GM12872 (cell line): ENCODE measurements around the gene PDZD2.

ENCODE experiments used
- TF ChIP-seq, protein P1 (sequence below): IDR thresholded peaks from 3 replicates; pipeline ENCODE4 v1.5.1; 2011; ENCODE audit warnings: low read depth, mild to moderate bottlenecking, low read length, moderate library complexity; ENCODE audit not compliant: insufficient read depth

The PDZD2 gene

DNA sequence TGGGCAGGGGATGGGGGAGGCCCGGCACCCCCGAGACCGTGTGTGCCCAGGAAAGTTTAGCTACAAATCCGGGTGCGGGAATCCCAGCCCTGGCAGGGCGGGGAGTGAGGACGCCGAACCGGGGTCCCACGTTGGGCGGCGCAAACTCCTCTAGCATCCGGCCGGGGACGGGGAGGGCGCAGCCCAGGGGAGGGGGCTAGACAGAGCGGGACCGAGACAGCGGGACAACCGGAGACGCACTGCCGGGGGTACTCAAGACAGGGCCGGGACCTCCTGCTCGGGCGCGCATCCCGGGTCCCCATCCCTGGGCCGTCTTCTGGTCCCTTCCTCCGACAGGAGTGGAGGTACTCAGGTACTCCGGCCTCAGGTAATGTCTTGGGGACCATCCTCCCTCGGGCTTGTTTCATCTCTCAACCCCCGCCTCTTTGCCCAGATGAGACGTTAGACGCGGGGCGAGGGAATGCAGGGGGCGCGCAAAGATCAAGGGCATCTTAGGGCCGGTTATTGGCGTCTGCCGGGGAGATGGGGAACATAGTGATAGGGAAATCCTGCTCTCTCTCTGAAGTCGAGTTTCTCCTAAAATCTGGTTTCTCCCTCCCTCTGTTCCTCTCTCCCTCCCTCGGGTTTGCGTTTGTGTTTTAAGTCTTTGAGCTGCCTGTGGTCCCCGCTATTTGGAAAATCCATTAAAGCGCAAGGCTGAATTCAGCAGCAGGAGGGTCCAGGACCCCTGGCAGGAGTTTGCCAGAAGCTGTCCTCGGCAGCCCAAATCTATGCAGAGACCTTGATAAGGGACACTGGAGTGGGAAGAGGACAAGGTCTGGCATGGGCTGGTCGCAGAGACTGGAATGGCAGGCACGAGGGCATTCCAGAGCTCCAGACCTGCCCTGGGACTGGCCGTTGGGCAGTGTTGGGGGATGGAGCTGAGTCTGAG is 815 bp downstream of the PDZD2 start:
- TF ChIP-seq, protein P1, sequence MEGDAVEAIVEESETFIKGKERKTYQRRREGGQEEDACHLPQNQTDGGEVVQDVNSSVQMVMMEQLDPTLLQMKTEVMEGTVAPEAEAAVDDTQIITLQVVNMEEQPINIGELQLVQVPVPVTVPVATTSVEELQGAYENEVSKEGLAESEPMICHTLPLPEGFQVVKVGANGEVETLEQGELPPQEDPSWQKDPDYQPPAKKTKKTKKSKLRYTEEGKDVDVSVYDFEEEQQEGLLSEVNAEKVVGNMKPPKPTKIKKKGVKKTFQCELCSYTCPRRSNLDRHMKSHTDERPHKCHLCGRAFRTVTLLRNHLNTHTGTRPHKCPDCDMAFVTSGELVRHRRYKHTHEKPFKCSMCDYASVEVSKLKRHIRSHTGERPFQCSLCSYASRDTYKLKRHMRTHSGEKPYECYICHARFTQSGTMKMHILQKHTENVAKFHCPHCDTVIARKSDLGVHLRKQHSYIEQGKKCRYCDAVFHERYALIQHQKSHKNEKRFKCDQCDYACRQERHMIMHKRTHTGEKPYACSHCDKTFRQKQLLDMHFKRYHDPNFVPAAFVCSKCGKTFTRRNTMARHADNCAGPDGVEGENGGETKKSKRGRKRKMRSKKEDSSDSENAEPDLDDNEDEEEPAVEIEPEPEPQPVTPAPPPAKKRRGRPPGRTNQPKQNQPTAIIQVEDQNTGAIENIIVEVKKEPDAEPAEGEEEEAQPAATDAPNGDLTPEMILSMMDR: no peak

DNA sequence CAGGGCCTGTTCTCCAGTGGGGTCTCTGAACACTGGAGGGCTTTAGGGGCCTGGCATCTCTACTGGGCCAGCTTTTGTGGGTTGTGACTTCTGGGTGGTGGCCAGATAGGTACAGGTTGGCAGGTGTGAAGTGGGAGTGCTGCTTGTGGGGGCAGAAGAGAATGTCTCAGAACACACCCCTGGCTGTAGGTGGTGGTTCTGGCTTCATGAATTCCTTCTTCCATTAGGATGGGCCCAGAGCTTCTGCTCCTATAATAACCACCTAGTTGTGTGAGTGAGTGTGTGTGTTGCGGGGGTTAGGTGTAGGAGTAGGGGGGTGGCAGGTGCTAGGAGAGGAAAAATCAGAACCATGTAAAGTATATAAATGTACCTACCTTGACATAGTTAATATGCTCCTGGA is 1.6 kb downstream of the PDZD2 start:
- TF ChIP-seq, protein P1: no peak

DNA sequence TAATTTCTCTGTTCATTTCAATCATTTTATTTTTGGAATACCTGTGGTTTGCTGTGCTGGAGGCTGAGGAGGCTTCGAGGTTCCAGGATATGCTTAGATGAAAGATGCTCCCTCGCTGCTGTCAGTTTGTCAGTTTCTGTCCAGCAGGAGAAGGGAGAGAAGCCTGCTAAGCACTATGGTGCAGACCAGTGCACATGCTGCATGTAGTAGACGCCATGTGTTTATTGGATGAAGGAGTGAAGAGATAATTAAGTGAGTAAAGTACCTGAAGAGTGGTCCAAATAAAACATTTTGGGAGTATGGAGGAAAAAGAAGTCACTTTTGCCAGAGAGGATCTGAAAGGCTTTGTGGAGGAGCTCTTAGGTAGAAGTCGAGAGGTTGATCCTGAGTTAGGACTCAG is 2.1 kb downstream of the PDZD2 start:
- TF ChIP-seq, protein P1: no peak

DNA sequence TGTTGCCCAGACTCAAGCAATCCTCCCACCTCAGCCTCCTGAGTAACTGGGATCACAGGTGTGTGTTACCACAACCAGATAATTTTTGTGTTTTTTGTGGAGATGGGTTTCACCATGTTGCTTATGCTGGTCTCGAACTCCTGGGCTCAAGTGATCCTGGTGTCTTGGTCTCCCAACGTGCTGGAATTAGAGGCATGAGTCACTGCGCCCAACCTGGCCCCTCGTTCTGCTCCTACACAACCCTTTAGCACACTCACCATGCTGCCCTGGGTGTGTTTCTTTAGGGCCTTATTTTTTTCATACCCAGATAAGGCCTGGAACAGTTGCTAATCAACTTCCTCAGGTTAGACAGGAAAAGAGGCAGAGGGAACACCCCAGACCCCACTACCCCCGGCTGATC is 2.6 kb downstream of the PDZD2 start:
- TF ChIP-seq, protein P1: no peak

DNA sequence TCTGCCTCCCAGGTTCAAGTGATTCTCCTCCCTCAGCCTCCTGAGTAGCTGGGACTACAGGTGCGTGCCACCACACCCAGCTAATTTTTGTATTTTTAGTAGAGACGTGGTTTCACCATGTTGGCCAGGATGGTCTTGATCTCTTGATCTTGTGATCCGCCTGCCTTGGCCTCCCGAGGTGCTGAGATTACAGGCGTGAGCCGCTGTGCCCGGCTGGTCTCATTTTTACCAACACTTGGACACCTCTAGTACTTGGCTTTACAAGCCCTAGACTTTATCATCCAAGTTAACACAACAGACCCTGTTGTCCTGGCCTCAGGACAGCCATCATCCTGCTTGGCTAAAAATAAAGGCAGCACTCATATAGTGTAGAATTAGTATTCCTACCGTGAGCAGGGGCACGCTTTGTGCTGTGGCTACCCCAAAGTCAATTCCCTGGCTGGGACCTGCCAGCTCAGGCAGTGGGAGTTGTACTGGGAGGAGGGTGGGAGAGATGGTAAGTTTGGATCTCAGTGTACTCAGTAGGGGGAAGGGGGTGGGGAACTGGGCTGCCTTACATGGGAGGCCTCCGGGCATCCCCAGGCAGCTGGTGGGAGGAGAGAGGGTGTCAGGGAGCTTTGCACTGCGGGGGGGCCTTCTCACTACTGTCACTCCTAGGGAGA is 6.6 kb downstream of the PDZD2 start:
- TF ChIP-seq, protein P1: no peak

DNA sequence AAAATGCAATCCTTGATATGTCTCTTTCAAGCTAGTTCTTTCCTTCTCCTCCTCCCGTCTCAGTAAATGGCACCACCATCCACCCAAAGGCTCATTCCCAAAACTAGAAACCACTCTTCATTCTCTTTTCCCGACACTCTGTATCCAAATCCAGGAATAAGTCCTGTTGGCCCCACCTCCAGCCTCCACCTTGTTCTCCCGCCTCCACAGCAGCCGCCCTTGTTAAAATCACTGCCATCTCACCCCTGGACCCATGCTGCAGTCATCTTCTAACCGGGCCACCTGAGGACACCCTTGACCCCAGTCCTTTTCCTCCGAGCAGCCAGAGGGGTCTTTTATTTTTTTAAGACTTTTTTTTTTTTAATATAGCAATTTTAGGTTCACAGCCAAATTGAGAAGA is 9.4 kb downstream of the PDZD2 start:
- TF ChIP-seq, protein P1: no peak

DNA sequence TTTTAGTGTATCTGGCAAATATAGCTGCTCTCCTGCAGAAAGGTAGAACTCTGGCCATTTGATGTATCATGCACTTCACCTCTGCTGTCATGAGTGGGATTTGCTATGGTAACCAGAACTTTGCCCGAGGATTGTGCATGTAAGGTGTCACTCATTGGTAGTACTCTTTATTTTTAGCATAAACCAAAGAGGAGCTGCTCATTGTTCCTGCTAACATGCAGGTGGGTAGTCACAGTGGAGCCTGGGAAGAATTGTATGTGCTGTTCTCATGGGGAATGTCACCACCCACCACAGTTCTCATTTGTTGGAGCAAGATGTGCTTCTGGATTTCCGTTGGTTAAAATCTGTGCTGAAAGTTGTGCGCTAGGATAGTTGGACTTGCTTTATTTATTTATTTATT is 12.3 kb downstream of the PDZD2 start:
- TF ChIP-seq, protein P1: no peak
